ENCODE results near the gene TMEM38A. TPM values are rescaled to one million over a fixed set of nuclear protein-coding genes. Genes with fewer than 3 reads are reported as not detected.

Gene TMEM38A
- total RNA-seq, 1 experiment from 2014 or later: 3.8 TPM

DNA sequence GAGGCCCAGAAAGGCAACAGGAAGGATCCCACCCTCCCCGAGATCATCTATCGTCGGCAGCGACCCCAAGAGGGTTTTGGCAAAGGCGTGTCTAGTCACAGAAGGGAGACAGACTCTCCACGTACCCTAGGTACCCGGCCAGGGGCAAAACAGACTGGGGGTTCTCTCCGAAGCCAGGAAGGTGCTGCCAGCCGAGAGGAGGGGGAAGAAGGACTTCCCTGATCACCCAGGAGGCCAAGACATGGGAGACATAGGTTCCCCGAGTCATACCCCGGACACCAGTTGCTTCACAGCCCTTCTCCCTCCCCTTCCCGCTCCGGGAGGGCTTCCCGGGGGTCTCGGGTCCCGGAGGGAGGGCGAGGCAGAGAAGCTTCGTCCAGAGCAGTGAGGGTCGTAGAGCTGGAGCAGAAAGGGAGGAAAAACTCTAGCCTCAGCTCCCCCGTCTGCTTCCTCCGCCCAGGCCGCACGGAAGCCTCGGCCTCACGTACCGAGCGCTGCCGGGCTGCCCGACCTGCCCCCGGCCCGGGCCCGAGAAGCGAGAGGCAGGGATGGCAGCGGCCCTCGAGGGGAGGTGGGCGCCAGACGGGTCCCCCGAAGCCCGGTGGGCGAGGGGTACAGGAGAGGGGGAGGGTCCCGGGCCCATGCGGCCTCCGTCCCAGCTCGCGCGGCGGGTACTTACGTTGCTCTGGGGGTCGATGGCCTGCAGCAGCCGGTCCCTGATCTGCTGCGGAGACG, 33.6 kb upstream of the TMEM38A start:
- Mint-ChIP-seq H3K9me3 (ENCODE audit: unreplicated experiment) (no peaks in the 10 kb centered on the region), H3K36me3 (ENCODE audit: insufficient read depth, unreplicated experiment) (peaks cover 42% of the 10 kb centered on the region), H3K4me1 (ENCODE audit: low read depth, unreplicated experiment) (peaks cover 13% of the 10 kb centered on the region), H3K27me3 (ENCODE audit: insufficient read depth, unreplicated experiment) (no peaks in the 10 kb centered on the region), H3K4me3 (ENCODE audit: unreplicated experiment) (peak overlapping the region; percentile 84), H3K27ac (ENCODE audit: unreplicated experiment) (peak overlapping the region; percentile 85)
- H3K4me1 ChIP-seq: no peaks in the 10 kb centered on the region
- H3K36me3 ChIP-seq (ENCODE audit: control insufficient read depth, insufficient read depth, low read length): peaks cover 2% of the 10 kb centered on the region
- no TSS peak for BruUV-seq (replicated peaks)
- intact Hi-C loops (cut with micrococcal nuclease; ENCODE audit: unreplicated experiment): no loop called here
- CTCF ChIA-PET: interaction anchor here (0.8 to 1.3 kb wide), 2 partner anchors 11 to 43 kb away, joined by 3 to 6 read pairs; no protein-coding TSS in a partner anchor
- peak overlapping the region; percentile 99 for H3K4me3 ChIP-seq (ENCODE audit: low read depth, low read length)
- no peaks in the 10 kb centered on the region for H3K9me3 ChIP-seq
- peak in 1 of 2 experiments; percentile 15 for DNase-seq
- no peaks in the 10 kb centered on the region for H3K27me3 ChIP-seq (replicated peaks; ENCODE audit: control insufficient read depth, insufficient read depth, low read length)
- TF ChIP-seq, protein P1, sequence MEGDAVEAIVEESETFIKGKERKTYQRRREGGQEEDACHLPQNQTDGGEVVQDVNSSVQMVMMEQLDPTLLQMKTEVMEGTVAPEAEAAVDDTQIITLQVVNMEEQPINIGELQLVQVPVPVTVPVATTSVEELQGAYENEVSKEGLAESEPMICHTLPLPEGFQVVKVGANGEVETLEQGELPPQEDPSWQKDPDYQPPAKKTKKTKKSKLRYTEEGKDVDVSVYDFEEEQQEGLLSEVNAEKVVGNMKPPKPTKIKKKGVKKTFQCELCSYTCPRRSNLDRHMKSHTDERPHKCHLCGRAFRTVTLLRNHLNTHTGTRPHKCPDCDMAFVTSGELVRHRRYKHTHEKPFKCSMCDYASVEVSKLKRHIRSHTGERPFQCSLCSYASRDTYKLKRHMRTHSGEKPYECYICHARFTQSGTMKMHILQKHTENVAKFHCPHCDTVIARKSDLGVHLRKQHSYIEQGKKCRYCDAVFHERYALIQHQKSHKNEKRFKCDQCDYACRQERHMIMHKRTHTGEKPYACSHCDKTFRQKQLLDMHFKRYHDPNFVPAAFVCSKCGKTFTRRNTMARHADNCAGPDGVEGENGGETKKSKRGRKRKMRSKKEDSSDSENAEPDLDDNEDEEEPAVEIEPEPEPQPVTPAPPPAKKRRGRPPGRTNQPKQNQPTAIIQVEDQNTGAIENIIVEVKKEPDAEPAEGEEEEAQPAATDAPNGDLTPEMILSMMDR (IDR thresholded peaks at IDR 0.05; ENCODE audit: insufficient read depth in 1 of 2, low read depth in 1 of 2, low read length in 1 of 2, severe bottlenecking in 1 of 2, unreplicated experiment in 1 of 2): no peak
- POLR2A ChIA-PET: interaction anchor here (1.0 kb wide), 1 partner anchor 54 kb away, joined by 9 read pairs; the partner anchor contains the start of gene SLC35E1

DNA sequence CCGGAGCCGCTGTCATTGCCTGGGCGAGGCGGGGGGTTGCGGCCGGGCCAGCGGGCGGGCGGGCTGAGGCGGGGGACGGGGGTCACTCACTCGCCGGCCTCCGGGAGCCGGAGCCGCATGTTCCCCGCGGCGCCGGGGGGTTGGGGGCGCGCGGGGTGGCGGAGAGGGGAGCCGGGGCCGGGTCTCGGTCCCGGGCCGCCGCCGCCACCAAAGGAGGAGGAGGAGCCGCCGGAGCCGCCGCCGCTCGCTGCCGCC, 33.1 kb upstream of the TMEM38A start:
- Histone ChIP-seq H3K4me3 (ENCODE audit: low read depth, low read length) (peak overlapping the region; percentile 99), H3K4me1 (no peaks in the 10 kb centered on the region), H3K27me3 (replicated peaks; ENCODE audit: control insufficient read depth, insufficient read depth, low read length) (no peaks in the 10 kb centered on the region), H3K9me3 (no peaks in the 10 kb centered on the region), H3K36me3 (ENCODE audit: control insufficient read depth, insufficient read depth, low read length) (peaks cover 2% of the 10 kb centered on the region)
- H3K4me3 Mint-ChIP-seq (ENCODE audit: unreplicated experiment): peak overlapping the region; percentile 84
- H3K9me3 Mint-ChIP-seq (ENCODE audit: unreplicated experiment): no peaks in the 10 kb centered on the region
- peaks cover 13% of the 10 kb centered on the region for H3K4me1 Mint-ChIP-seq (ENCODE audit: low read depth, unreplicated experiment)
- H3K27me3 Mint-ChIP-seq (ENCODE audit: insufficient read depth, unreplicated experiment): no peaks in the 10 kb centered on the region
- no peak overlapping the region for H3K27ac Mint-ChIP-seq (ENCODE audit: unreplicated experiment)
- DNase-seq: no peak
- peaks cover 47% of the 10 kb centered on the region for H3K36me3 Mint-ChIP-seq (ENCODE audit: insufficient read depth, unreplicated experiment)
- TF ChIP-seq, protein P1 (IDR thresholded peaks at IDR 0.05; ENCODE audit: insufficient read depth in 1 of 2, low read depth in 1 of 2, low read length in 1 of 2, severe bottlenecking in 1 of 2, unreplicated experiment in 1 of 2): no peak
- no TSS peak for BruUV-seq (replicated peaks)
- POLR2A ChIA-PET: interaction anchor here (0.6 to 1.0 kb wide), 3 partner anchors 33 to 131 kb away, joined by 3 to 9 read pairs (median 3); partner anchors contain the start of gene SLC35E1
- intact Hi-C loops (cut with micrococcal nuclease; ENCODE audit: unreplicated experiment): loop anchor here (2.0 kb wide), 3 partner anchors 33 to 63 kb away; partner anchors contain the start of genes SLC35E1, SMIM7 and TMEM38A
- CTCF ChIA-PET: interaction anchor here (1.3 kb wide), 1 partner anchor 10 kb away, joined by 3 read pairs; no protein-coding TSS in a partner anchor

DNA sequence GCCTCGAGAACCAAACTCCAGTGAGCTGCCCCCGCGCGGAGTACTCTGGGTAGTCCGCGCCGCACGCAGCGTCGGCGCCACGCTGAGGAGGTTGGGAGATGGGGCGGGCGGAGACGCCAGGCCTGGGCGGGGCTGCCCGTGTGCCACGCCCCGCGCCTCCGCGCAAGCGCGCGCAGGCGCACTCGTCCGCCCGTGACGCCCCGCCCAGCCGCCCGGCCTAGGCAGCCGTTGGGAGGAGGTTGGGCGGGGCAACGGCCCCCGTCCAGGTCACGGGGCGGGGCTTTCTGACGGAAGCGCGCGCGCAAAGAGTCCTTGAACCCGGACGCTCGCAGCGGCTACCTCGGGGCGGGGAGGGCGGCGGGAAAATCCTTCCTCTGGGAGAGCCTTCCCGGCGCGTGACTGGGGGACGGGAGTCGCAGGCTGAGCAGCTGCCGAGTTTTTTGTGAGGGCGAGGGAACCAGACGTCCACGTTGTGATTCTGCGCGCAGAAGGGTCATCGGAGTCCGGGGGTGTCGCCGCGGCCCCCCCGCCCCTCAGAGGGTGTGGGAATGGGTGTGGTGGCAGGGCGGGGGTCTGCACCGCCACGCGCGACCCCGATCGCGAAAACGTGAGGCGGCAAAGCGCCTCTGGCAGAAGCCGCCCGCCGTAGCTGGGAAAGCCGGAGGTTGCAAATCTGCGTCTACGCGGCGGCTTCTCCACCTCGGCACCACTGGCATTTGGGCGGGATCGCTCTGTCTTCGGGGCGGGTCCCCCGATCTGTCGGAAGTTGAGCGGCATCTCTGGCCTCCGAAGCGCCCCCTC, 32.6 kb upstream of the TMEM38A start, which contains the start of gene MED26:
Gene MED26 (minus strand): TSS at position 22 of the 801 bp plus-strand sequence. CDS start 261 bp downstream, outside the sequence.
- ChIA-PET POLR2A (interaction anchor here (0.6 to 1.0 kb wide), 5 partner anchors 32 to 132 kb away, joined by 3 to 9 read pairs (median 3); partner anchors contain the start of gene SLC35E1), CTCF (interaction anchor here (0.6 to 1.3 kb wide), 2 partner anchors 9 to 19 kb away, joined by 3 read pairs; no protein-coding TSS in a partner anchor)
- Mint-ChIP-seq H3K4me1 (ENCODE audit: low read depth, unreplicated experiment) (peaks cover 13% of the 10 kb centered on the region), H3K9me3 (ENCODE audit: unreplicated experiment) (no peaks in the 10 kb centered on the region), H3K36me3 (ENCODE audit: insufficient read depth, unreplicated experiment) (peaks cover 50% of the 10 kb centered on the region), H3K4me3 (ENCODE audit: unreplicated experiment) (peak within 1 kb of the TSS; percentile 84), H3K27ac (ENCODE audit: unreplicated experiment) (peak within 1 kb of the TSS; percentile 87), H3K27me3 (ENCODE audit: insufficient read depth, unreplicated experiment) (no peaks in the 10 kb centered on the region)
- no TSS peak for BruUV-seq (replicated peaks)
- H3K4me1 ChIP-seq: no peaks in the 10 kb centered on the region
- peak; percentile 92 to 94 for DNase-seq
- intact Hi-C loops (cut with micrococcal nuclease; ENCODE audit: unreplicated experiment): loop anchor here (2.0 kb wide), 3 partner anchors 32 to 64 kb away; partner anchors contain the start of genes SLC35E1, SMIM7 and TMEM38A
- H3K27me3 ChIP-seq (replicated peaks; ENCODE audit: control insufficient read depth, insufficient read depth, low read length): no peaks in the 10 kb centered on the region
- H3K36me3 ChIP-seq (ENCODE audit: control insufficient read depth, insufficient read depth, low read length): peaks cover 2% of the 10 kb centered on the region
- TF ChIP-seq, protein P1 (IDR thresholded peaks at IDR 0.05; ENCODE audit: insufficient read depth in 1 of 2, low read depth in 1 of 2, low read length in 1 of 2, severe bottlenecking in 1 of 2, unreplicated experiment in 1 of 2): no peak
- no peaks in the 10 kb centered on the region for H3K9me3 ChIP-seq
- H3K4me3 ChIP-seq (ENCODE audit: low read depth, low read length): peak within 1 kb of the TSS; percentile 99

Measured in Caco-2 (cell line).